ENCODE results near the gene KSR1. TPM values are rescaled to one million over a fixed set of nuclear protein-coding genes. Genes with fewer than 3 reads are reported as not detected.

Gene KSR1
- total RNA-seq, 3 donors from 2014 or later, result 14.1 to 36.4 (median 24.0) TPM

DNA sequence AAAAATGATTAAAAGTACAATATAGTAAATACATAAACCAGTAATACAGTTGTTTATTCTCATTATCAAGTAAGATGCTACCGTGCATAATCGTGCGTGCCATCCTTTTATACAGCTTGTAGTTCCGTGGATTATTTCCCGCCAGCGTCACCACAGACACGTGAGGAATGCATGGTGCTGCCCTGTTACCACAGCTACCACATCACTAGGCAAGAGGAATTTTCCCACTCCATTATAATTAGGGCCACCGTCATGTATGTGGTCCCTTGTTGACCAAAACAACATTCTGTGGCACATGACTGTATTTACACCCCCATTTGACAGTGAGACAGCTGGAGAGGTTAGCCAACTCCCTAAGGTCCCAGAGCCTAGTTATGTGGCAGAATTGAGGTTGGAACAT is 144.2 kb downstream of the KSR1 start:
- no peaks in the 10 kb centered on the region for H3K9me3 ChIP-seq
- H3K4me1 ChIP-seq, result no peaks in the 10 kb centered on the region
- H3K27me3 ChIP-seq, result no peaks in the 10 kb centered on the region
- DNase-seq (ENCODE audit: low spot score in 2 of 2), result no peak
- peaks cover 4% of the 10 kb centered on the region for H3K36me3 ChIP-seq
- intact Hi-C loops (cut with DNase I; ENCODE audit: low total_unique reads), result loop anchor here (5.0 kb wide), 2 partner anchors 248 to 368 kb away; no protein-coding TSS in a partner anchor
- H3K27ac ChIP-seq, result no peak overlapping the region
- TF ChIP-seq POLR2AphosphoS5 (IDR thresholded peaks at IDR 0.05) (no peak), POLR2A (IDR thresholded peaks at IDR 0.05) (no peak)
- TF ChIP-seq, protein P1, sequence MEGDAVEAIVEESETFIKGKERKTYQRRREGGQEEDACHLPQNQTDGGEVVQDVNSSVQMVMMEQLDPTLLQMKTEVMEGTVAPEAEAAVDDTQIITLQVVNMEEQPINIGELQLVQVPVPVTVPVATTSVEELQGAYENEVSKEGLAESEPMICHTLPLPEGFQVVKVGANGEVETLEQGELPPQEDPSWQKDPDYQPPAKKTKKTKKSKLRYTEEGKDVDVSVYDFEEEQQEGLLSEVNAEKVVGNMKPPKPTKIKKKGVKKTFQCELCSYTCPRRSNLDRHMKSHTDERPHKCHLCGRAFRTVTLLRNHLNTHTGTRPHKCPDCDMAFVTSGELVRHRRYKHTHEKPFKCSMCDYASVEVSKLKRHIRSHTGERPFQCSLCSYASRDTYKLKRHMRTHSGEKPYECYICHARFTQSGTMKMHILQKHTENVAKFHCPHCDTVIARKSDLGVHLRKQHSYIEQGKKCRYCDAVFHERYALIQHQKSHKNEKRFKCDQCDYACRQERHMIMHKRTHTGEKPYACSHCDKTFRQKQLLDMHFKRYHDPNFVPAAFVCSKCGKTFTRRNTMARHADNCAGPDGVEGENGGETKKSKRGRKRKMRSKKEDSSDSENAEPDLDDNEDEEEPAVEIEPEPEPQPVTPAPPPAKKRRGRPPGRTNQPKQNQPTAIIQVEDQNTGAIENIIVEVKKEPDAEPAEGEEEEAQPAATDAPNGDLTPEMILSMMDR (IDR thresholded peaks at IDR 0.05), result no peak
- no peak overlapping the region for H3K4me3 ChIP-seq

DNA sequence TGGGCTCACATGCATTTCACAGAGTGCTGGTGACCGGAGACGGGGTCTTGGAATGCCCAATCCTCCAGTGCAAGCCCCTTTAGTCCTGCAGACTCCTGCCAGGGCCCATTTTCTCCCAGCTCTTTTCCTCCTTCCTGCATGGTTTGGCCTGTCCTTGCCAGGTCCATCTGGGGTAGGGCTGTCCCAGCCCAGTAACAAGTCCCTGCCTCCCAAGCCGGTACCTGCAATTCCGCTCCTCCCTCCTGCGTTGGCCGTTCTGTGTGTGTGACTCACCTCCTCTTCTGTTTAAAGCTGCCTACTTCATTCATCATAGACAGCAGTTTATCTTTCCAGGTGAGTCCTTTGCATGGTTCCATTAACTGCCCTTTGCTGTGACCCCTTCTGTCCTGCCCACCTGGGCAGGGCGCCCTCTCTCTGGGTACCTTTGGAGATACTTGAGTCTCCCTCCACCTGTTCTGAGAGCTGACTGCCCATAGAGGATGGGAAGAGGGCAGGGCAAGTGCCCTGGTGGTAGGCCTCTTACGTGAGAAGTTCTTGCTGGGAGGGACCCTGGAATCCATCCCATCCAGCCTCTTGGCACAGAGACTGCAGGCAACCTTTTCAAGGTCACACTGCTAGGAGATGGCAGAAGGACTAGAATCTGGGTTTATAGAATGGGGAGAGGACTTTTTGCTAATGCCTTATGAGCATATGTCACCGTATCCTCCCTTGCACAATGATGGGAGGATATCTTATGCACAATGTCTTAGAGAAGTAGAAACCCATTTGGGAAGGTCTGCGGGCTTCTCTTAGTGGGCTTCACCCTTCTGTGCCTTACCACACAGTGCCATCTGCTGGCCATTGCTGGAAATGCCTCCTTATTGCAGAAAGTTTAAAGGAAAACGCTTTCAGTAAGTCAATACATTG is 145.1 kb downstream of the KSR1 start:
- no peak overlapping the region for H3K27ac ChIP-seq
- peak; percentile 64 to 82 for DNase-seq (ENCODE audit: low spot score in 2 of 2)
- H3K4me3 ChIP-seq, result no peak overlapping the region
- TF ChIP-seq POLR2AphosphoS5 (IDR thresholded peaks at IDR 0.05) (peak in 1 of 3 donors; percentile 37), POLR2A (IDR thresholded peaks at IDR 0.05) (no peak)
- TF ChIP-seq, protein P1 (IDR thresholded peaks at IDR 0.05), result peak; percentile 73 to 90 (median 88)
- peaks cover 7% of the 10 kb centered on the region for H3K36me3 ChIP-seq
- no peaks in the 10 kb centered on the region for H3K27me3 ChIP-seq
- H3K4me1 ChIP-seq, result no peaks in the 10 kb centered on the region
- intact Hi-C loops (cut with DNase I; ENCODE audit: low total_unique reads), result loop anchor here (5.0 kb wide), 2 partner anchors 249 to 369 kb away; no protein-coding TSS in a partner anchor
- no peaks in the 10 kb centered on the region for H3K9me3 ChIP-seq

DNA sequence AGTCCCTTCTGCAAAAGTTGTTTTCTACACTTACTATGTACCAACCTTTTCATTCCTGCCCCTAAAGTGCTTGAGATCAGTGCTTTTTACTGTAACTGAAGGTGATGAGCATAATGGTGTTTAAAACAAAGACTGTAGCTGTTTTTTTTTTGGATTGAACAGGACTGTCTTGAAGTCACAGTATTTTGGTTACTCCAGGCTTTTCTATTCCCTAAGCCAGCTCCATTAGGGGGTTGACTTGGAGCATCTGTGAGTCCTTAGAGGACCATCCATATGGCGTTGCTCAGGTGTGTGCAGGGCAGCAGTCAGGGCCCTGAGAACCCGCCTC is 145.7 kb downstream of the KSR1 start:
- Histone ChIP-seq H3K4me1 (no peaks in the 10 kb centered on the region), H3K27me3 (no peaks in the 10 kb centered on the region), H3K4me3 (no peak overlapping the region), H3K27ac (no peak overlapping the region), H3K9me3 (no peaks in the 10 kb centered on the region), H3K36me3 (peaks cover 7% of the 10 kb centered on the region)
- no peak for DNase-seq (ENCODE audit: low spot score in 2 of 2)
- no peak for TF ChIP-seq POLR2AphosphoS5 (IDR thresholded peaks at IDR 0.05)
- TF ChIP-seq, protein P1 (IDR thresholded peaks at IDR 0.05), result no peak
- TF ChIP-seq POLR2A (IDR thresholded peaks at IDR 0.05), result no peak
- intact Hi-C loops (cut with DNase I; ENCODE audit: low total_unique reads), result loop anchor here (5.0 kb wide), 2 partner anchors 250 to 370 kb away; no protein-coding TSS in a partner anchor

DNA sequence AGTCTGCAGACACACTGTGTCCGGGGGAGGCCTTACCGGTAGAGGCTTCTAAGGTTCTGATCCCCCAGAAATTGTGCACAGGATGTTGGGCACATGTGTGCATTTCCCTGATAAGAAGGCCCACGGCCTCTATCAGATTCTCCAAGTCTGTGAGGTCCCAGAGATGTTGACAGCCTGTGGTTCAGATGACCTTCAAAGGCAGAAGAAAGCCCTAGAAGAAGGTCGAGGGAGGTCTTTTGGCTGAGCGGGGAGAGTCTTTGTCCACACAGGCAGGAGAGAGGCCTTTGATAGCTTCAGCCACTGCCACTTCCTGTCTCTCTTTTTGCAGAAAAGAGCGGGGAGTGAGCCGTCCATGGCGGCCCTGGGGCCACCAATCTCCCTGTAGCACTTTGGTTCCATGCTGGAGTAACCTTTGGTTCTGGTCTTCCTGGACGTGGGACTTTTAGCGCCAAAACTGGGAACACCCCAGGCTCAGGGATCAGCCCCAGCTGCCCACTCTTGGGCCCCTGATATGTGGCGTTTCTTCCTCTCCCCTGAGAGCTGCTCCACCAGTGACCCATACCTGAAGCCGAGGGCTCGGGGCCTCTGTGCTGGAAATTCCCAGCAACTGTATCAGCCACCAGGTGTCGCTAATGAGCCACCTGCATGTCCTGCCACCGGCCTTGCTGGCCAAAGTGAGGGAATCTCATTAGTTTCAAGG is 146.6 kb downstream of the KSR1 start:
- Histone ChIP-seq H3K27ac (no peak overlapping the region), H3K9me3 (no peaks in the 10 kb centered on the region), H3K27me3 (no peaks in the 10 kb centered on the region), H3K4me3 (no peak overlapping the region), H3K36me3 (peaks cover 7% of the 10 kb centered on the region), H3K4me1 (no peaks in the 10 kb centered on the region)
- DNase-seq (ENCODE audit: low spot score in 2 of 2), result peak; percentile 49 to 72
- no peak for TF ChIP-seq POLR2AphosphoS5 (IDR thresholded peaks at IDR 0.05)
- TF ChIP-seq, protein P1 (IDR thresholded peaks at IDR 0.05), result peak; percentile 77 to 92 (median 84)
- intact Hi-C loops (cut with DNase I; ENCODE audit: low total_unique reads), result loop anchor here (5.0 kb wide), 2 partner anchors 251 to 371 kb away; no protein-coding TSS in a partner anchor

GRCh38 chr17:27603421-27603770 is 147.1 kb downstream of the KSR1 start:
- H3K36me3 ChIP-seq, result peaks cover 5% of the 10 kb centered on the region
- intact Hi-C loops (cut with DNase I; ENCODE audit: low total_unique reads), result loop anchor here (5.0 kb wide), 2 partner anchors 251 to 371 kb away; no protein-coding TSS in a partner anchor
- no peak overlapping the region for H3K27ac ChIP-seq
- no peak overlapping the region for H3K4me3 ChIP-seq
- no peaks in the 10 kb centered on the region for H3K27me3 ChIP-seq
- no peak for DNase-seq (ENCODE audit: low spot score in 2 of 2)
- TF ChIP-seq POLR2A (IDR thresholded peaks at IDR 0.05), result no peak
- no peaks in the 10 kb centered on the region for H3K4me1 ChIP-seq
- H3K9me3 ChIP-seq, result no peaks in the 10 kb centered on the region

Measured in breast epithelium (tissue), 4 donors.